ACC112 (cell line): ENCODE results near the gene ABCD1.
"Not testable (repeated sequence)": the region's sequence is repeated elsewhere in the genome, so short reads cannot be mapped to it uniquely, and the experiment has no call there.

ENCODE experiments used
- H2AFZ ChIP-seq: fragments of 200-600 bp; sonication (generic); one replicate; pipeline ENCODE4 v1.6.0; 2017; ENCODE audit warnings: antibody characterized with exemption, low read length; ENCODE audit not compliant: unreplicated experiment
- H3K27ac ChIP-seq: fragments of 200-600 bp; sonication (generic); 2 replicates; pipeline ENCODE4 v1.5.1; 2014; ENCODE audit warnings: low read depth, mild to moderate bottlenecking, antibody characterized with exemption, low read length, moderate library complexity
- H3K27me3 ChIP-seq: fragments of 200-600 bp; sonication (generic); 2 replicates; pipeline ENCODE4 v1.6.1; 2014; ENCODE audit warnings: mild to moderate bottlenecking, antibody characterized with exemption, low read length, moderate library complexity, mixed read lengths; ENCODE audit not compliant: insufficient read depth
- H3K36me3 ChIP-seq: fragments of 200-600 bp; sonication (generic); 2 replicates; pipeline ENCODE4 v1.6.1; 2016; ENCODE audit warnings: mild to moderate bottlenecking, antibody characterized with exemption, low read length, moderate library complexity, mixed read lengths; ENCODE audit not compliant: insufficient read depth
- H3K4me1 ChIP-seq: fragments of 200-600 bp; sonication (generic); one replicate; pipeline ENCODE4 v1.6.1; 2016; ENCODE audit warnings: low read length, mixed read lengths; ENCODE audit not compliant: insufficient read depth, unreplicated experiment, control insufficient read depth
- H3K4me3 ChIP-seq: fragments of 200-600 bp; sonication (generic); 2 replicates; pipeline ENCODE4 v1.5.1; 2014; ENCODE audit warnings: mild to moderate bottlenecking, low read depth, low read length
- H3K79me2 ChIP-seq: fragments of 200-600 bp; sonication (generic); one replicate; pipeline ENCODE4 v1.6.0; 2016; ENCODE audit warnings: low read length; ENCODE audit not compliant: control insufficient read depth, unreplicated experiment, insufficient read depth

ABCD1 gene

DNA sequence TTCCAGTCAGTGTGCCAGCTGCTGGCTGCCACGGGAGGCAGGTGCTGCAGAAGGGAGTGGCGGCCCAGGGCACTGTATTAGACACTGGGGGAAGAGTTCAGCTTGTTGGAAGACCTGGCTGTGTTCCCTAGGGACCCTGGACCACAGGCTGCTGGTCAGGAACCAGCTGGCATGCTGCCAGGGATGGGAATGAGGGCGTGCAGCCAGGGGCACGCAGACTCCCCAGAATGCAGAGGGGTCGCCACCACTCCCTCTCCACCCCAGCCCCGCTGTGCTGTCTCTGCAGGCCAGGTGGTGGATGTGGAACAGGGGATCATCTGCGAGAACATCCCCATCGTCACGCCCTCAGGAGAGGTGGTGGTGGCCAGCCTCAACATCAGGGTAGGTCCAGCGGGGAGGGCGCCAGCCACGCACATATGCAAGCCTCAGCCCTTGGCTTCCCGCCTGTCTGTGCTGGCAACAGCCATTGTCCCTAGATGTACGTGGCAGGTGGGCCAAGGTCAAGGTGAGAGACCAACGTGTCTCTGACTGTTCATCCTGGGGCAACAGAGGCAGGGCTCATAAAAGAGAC is 12.3 kb downstream of the ABCD1 start:
- H3K27ac ChIP-seq: no peak overlapping the region
- no peaks in the 10 kb centered on the region for H3K27me3 ChIP-seq
- no peaks in the 10 kb centered on the region for H3K79me2 ChIP-seq
- no peak overlapping the region for H2AFZ ChIP-seq
- no peak overlapping the region for H3K4me3 ChIP-seq
- no peaks in the 10 kb centered on the region for H3K4me1 ChIP-seq
- peaks cover 3% of the 10 kb centered on the region; the same call in 1 of the 2 replicates for H3K36me3 ChIP-seq

DNA sequence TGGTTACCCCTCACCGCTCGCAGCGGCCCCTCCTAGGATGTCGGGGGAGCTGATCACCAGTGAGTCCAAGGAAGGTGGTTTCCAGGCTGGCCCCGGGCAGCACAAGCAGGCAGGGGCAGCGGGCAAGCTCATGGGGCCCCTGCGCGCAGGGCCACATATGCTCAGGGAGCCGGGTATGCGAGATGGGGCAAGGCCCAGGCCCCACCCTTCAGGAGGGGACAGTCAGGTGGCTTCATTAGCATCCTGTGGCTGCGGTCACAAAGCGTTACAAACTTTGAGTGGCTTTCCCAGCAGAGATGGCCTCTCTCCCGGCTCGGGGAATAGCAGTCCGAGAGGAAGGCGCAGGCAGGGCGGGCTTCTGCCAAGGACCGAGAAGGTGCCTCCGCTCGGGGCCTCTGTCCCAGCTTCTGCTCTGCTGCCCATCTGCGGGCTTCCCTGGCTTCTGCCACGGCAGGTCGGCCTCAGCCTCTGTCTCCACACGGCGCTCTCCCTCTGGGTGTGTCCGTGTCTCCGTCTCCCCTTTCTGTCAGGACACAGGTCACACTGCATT is 13.5 kb downstream of the ABCD1 start:
- H3K79me2 ChIP-seq: no peaks in the 10 kb centered on the region
- H3K27ac ChIP-seq: no peak overlapping the region
- no peak overlapping the region for H2AFZ ChIP-seq
- H3K27me3 ChIP-seq: no peaks in the 10 kb centered on the region
- no peak overlapping the region for H3K4me3 ChIP-seq
- H3K36me3 ChIP-seq: no peaks in the 10 kb centered on the region
- no peaks in the 10 kb centered on the region for H3K4me1 ChIP-seq

DNA sequence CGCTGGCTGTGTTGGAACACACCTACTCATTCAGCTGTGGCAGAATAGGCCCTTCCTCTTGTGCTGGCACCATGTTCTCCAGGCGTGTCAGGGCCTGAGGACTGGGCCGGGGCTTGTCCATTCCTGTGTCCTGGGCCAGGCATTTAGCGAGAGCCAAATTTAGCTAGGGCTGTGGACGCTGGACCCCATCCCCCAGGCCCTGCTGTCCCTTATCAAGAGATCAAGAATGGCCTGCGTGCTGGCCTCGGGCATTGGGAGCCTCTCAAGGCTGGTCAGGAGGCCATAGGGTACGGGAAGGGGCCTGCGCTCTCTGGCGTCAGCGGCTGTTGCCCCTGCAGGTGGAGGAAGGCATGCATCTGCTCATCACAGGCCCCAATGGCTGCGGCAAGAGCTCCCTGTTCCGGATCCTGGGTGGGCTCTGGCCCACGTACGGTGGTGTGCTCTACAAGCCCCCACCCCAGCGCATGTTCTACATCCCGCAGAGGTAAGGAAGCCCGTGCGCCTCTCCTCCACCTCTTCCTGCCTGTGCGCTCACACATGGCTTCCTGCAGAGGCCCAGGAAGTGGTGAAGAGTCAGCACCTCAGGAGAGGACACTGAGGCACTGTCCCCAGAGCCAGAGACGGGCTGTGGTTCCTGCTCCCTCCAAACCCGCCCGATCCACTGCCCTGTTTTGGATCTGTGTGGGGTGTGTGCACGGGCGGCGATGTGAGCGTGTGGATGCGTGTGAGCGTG is 15.3 kb downstream of the ABCD1 start:
- no peaks in the 10 kb centered on the region for H3K27me3 ChIP-seq
- no peaks in the 10 kb centered on the region for H3K4me1 ChIP-seq
- no peak overlapping the region for H3K4me3 ChIP-seq
- no peaks in the 10 kb centered on the region for H3K79me2 ChIP-seq
- no peaks in the 10 kb centered on the region for H3K36me3 ChIP-seq
- H2AFZ ChIP-seq: no peak overlapping the region
- H3K27ac ChIP-seq: no peak overlapping the region

DNA sequence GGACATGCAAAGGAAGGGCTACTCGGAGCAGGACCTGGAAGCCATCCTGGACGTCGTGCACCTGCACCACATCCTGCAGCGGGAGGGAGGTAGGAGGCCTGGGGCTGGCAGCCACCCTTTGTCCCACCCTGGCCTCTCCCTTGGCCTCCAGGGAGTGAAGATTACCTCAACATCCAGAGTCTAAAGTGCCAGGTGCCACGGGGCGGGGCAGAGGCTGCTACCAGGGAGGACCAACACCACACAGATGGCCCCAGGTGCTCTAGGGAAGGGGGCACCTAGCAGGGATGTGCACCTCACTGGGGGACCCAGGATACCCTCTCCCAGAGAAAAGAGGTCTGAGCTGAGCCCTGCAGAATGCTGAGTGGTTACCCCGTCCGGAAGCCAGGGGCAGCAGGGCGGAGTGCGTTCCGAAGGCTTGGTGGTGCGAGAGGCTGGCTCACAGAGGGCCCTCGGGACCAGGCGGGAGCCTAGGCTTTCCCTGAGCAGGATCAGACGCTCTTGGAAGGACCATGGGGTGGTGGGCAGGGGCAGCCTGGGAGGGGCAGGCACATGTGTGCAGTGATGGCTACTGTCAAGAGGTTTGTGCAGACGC is 16.1 kb downstream of the ABCD1 start:
- no peak overlapping the region for H3K27ac ChIP-seq
- no peak overlapping the region for H2AFZ ChIP-seq
- no peaks in the 10 kb centered on the region for H3K36me3 ChIP-seq
- no peaks in the 10 kb centered on the region for H3K4me1 ChIP-seq
- no peak overlapping the region for H3K4me3 ChIP-seq
- no peaks in the 10 kb centered on the region for H3K27me3 ChIP-seq
- H3K79me2 ChIP-seq: no peaks in the 10 kb centered on the region

DNA sequence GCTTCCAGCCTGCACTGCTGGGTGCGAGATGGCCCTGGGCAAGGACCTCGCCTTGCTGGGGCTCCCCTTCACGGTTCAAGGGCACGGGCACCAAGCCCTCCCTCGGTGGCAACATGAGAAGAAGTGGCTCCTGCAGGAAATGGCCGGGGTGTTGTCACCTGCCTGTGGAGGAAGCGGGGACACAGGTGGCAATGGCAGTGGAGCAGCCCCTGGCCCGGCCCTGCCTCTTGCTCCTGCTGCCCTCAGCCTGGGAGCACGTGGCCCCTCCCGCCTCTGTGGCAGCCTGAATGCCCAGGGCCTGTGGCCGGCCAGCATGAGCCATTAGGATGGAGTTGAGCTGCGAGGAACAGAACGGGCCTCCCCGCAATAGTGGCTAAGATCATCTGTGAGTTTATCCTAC is 16.8 kb downstream of the ABCD1 start:
- Histone ChIP-seq H3K27ac (no peak overlapping the region), H3K4me3 (no peak overlapping the region), H3K4me1 (no peaks in the 10 kb centered on the region), H3K27me3 (no peaks in the 10 kb centered on the region), H2AFZ (no peak overlapping the region), H3K36me3 (no peaks in the 10 kb centered on the region), H3K79me2 (no peaks in the 10 kb centered on the region)

DNA sequence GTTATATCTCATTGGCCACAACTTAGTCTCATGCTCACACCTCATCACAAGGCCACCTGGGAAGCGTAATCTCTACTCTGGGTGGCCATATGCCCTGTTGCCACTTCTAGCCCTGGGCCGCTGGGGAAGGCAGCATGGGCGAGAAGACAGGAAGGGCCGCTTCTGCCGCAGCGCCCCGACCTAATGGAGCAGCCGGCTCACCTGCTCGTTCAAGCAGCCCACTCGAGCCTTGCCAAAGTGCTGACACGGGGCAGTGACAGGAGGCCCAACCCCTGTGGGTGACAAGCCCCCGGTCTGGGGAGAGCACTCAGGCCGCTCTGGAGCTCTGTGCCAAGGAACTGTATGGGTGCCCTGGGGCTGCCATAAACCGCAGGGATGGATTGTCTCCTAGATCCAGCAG is 17.5 kb downstream of the ABCD1 start:
- not testable (repeated sequence) for H3K27ac ChIP-seq, H2AFZ ChIP-seq, H3K36me3 ChIP-seq, H3K4me1 ChIP-seq, H3K27me3 ChIP-seq, H3K79me2 ChIP-seq, H3K4me3 ChIP-seq

DNA sequence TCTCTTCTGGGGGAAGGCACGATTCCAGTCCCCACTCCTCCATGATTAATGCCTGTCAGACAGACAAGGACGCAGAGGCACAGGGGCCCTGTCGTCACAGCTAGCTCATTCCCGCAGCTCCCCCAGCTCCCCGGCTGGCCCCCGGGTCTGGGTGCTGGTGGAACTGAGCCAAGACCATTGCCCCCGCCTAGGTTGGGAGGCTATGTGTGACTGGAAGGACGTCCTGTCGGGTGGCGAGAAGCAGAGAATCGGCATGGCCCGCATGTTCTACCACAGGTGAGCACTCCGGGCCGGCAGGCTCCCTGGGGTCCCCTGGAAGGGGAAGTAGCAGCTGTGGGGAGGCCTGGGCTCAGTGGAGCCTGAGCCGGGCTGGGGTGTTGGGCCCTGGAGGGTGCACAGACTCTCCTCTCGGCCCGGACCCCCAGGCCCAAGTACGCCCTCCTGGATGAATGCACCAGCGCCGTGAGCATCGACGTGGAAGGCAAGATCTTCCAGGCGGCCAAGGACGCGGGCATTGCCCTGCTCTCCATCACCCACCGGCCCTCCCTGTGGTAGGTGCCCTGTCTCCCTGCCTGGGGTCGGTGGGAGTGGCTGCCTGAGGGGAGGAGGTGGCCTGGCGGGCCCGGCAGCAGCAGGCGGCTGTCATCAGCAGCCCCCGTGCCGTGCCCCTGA is 18.3 kb downstream of the ABCD1 start:
- H3K27ac ChIP-seq, H3K4me1 ChIP-seq, H2AFZ ChIP-seq, H3K79me2 ChIP-seq, H3K36me3 ChIP-seq, H3K4me3 ChIP-seq, H3K27me3 ChIP-seq: not testable (repeated sequence)

DNA sequence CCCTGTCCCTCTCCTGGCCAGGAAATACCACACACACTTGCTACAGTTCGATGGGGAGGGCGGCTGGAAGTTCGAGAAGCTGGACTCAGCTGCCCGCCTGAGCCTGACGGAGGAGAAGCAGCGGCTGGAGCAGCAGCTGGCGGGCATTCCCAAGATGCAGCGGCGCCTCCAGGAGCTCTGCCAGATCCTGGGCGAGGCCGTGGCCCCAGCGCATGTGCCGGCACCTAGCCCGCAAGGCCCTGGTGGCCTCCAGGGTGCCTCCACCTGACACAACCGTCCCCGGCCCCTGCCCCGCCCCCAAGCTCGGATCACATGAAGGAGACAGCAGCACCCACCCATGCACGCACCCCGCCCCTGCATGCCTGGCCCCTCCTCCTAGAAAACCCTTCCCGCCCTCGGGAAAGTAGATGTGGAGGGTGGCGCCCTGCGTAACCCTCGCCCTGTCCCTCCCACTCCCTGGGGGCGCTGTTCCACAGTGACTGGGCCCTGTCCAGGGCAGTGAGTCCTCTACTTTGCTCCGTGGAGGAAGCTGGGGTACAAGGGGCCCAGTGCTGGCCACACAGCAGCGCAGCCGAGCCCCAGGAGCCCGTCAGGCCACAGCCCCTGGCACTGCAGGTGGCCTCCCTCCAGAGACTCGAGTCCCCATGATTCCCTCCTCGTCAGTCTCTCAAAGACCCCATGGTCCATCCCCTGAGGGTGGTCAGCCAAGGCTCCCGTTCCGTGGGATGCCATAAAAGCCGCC is 19.0 kb downstream of the ABCD1 start:
- H3K36me3 ChIP-seq, H3K27me3 ChIP-seq, H2AFZ ChIP-seq, H3K27ac ChIP-seq, H3K4me1 ChIP-seq, H3K79me2 ChIP-seq, H3K4me3 ChIP-seq: not testable (repeated sequence)

DNA sequence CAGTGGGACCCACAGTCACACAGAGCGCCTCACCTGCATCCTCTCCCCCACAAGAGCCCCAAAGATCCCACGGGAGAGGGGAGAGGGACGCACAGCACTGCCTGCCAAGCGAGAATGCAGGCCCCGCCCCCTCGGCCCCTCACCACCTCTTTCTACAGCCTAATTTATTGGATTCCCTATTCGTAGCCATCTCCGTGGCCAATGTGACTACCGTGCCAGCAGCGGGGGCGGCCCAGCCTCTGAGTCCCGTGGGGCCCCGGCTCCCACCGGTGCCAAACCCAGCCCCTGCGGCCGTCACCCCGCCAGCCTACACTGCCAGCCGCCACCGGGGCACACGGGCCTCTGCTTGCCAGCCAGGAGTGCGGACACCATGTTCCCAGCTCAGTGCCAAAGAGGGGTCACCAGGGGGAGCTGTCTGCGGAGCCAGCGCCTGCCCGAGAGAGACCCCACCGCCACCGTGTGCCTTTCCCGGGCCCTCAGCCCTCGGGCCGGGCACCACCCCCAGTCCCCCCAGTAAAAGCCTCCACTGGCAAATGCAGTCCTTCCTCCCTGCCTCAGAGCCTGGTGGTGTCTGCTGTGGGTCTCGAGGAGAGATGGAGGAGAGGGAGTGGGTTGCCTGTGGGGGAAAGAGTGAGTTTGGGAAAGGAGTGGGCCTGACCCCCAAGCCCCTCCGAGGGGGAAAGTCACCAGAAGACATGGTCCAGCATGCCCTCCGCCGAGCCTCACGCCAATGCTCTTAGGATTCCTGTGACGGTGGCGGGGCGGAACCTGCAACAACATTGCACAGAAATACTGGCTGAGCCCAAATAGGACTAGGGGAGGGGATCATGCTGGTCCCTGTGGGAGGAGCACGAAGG is 19.8 kb downstream of the ABCD1 start:
- Histone ChIP-seq H3K4me3 (no peak overlapping the region), H3K4me1 (no peaks in the 10 kb centered on the region), H3K79me2 (no peaks in the 10 kb centered on the region), H3K36me3 (no peaks in the 10 kb centered on the region), H2AFZ (no peak overlapping the region), H3K27ac (no peak overlapping the region), H3K27me3 (no peaks in the 10 kb centered on the region)

DNA sequence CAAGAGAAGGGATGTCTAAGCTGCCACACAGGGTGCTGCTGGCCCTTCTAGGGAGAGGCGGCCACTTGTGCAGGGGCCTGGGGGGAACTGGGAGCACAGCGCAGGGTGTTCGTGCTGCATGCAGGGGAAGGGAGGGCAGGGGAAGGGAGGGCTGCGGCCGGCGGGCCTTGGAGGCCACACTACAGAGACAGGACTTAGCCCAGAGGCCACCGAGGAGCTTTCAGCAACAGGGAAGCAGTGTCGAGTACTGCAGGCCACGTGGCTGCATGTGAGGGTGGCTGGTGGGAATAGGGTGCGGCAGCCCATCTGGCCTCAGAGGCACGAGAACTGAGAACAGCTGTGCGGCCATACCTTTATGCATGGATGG is 20.4 kb downstream of the ABCD1 start:
- not testable (repeated sequence) for H3K79me2 ChIP-seq, H3K4me1 ChIP-seq, H3K27me3 ChIP-seq

More for the DNA sequence above, 20.4 kb downstream of the ABCD1 start:
- H3K36me3 ChIP-seq, H2AFZ ChIP-seq, H3K27ac ChIP-seq, H3K4me3 ChIP-seq: not testable (repeated sequence)
